Measurements from ENCODE around the gene OPA3.
A peak's percentile ranks its signal among the peaks of the same experiment; 100 is the strongest.

- TF ChIP-seq EZH2 (IDR thresholded peaks at IDR 0.05; ENCODE audit: borderline replicate concordance, low read depth, low read length, severe bottlenecking), result no peak
- TF ChIP-seq, protein P1, sequence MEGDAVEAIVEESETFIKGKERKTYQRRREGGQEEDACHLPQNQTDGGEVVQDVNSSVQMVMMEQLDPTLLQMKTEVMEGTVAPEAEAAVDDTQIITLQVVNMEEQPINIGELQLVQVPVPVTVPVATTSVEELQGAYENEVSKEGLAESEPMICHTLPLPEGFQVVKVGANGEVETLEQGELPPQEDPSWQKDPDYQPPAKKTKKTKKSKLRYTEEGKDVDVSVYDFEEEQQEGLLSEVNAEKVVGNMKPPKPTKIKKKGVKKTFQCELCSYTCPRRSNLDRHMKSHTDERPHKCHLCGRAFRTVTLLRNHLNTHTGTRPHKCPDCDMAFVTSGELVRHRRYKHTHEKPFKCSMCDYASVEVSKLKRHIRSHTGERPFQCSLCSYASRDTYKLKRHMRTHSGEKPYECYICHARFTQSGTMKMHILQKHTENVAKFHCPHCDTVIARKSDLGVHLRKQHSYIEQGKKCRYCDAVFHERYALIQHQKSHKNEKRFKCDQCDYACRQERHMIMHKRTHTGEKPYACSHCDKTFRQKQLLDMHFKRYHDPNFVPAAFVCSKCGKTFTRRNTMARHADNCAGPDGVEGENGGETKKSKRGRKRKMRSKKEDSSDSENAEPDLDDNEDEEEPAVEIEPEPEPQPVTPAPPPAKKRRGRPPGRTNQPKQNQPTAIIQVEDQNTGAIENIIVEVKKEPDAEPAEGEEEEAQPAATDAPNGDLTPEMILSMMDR (IDR thresholded peaks at IDR 0.05; ENCODE audit: borderline replicate concordance, extremely low read depth, low read length, poor library complexity, severe bottlenecking), result peak; percentile 51
These were observed 6.5 kb upstream of the OPA3 start for GRCh38 chr19:45591004-45591637.

Measured in DND-41 (cell line).